Cortex of kidney (tissue), 1 donor: ENCODE measurements around the gene ANTXRL.
"Not testable (repeated sequence)": the region's sequence is repeated elsewhere in the genome, so short reads cannot be mapped to it uniquely, and the experiment has no call there.

Experiments
- DNase-seq: peaks from one replicate; lab custom pipeline; 2025; lab: John Stamatoyannopoulos, UW

The ANTXRL gene

GRCh38 chr10:46254467-46254866, 32.3 kb upstream of the ANTXRL start:
- DNase-seq: no peak

GRCh38 chr10:46255210-46255609, 31.6 kb upstream of the ANTXRL start:
- DNase-seq: not testable (repeated sequence)

GRCh38 chr10:46255801-46256747, 30.7 kb upstream of the ANTXRL start:
- DNase-seq: no peak

- DNase-seq: no peak
These were observed 29.7 kb upstream of the ANTXRL start for GRCh38 chr10:46257099-46257498.

GRCh38 chr10:46262906-46263560, 23.8 kb upstream of the ANTXRL start:
- DNase-seq: not testable (repeated sequence)

GRCh38 chr10:46263831-46264268, 22.9 kb upstream of the ANTXRL start:
- no peak for DNase-seq

GRCh38 chr10:46264336-46264735, 22.5 kb upstream of the ANTXRL start:
- no peak for DNase-seq

- DNase-seq: no peak
These were observed 21.9 kb upstream of the ANTXRL start for GRCh38 chr10:46264737-46265368.

- DNase-seq: not testable (repeated sequence)
These were observed 21.1 kb upstream of the ANTXRL start for GRCh38 chr10:46265566-46266305.

GRCh38 chr10:46266306-46266985, 20.4 kb upstream of the ANTXRL start:
- DNase-seq: no peak

GRCh38 chr10:46267132-46267985, 19.4 kb upstream of the ANTXRL start:
- DNase-seq: no peak

GRCh38 chr10:46268076-46268881, 18.5 kb upstream of the ANTXRL start:
- no peak for DNase-seq

GRCh38 chr10:46269554-46270053, 17.2 kb upstream of the ANTXRL start:
- not testable (repeated sequence) for DNase-seq

- no peak for DNase-seq
These were observed 16.5 kb upstream of the ANTXRL start for GRCh38 chr10:46270086-46270811.

- DNase-seq: not testable (repeated sequence)
These were observed 15.8 kb upstream of the ANTXRL start for GRCh38 chr10:46270963-46271530.

GRCh38 chr10:46271795-46272499, 14.8 kb upstream of the ANTXRL start:
- DNase-seq: not testable (repeated sequence)

- DNase-seq: no peak
These were observed 13.9 kb upstream of the ANTXRL start for GRCh38 chr10:46272863-46273415.
